ENCODE measurements around the gene TBC1D20.

The TBC1D20 gene

GRCh38 chr20:419556-420165 lies 42.7 kb downstream of the TBC1D20 start:
- H3K4me3 ChIP-seq (ENCODE audit: control insufficient read depth, low read depth, low read length), result no peak overlapping the region
- DNase-seq (ENCODE audit: low read depth), result no peak
- no peak for TF ChIP-seq CTCF (IDR thresholded peaks at IDR 0.05; ENCODE audit: control insufficient read depth, insufficient read depth, low read depth, low read length, missing control alignments)

- H3K4me3 ChIP-seq (ENCODE audit: control insufficient read depth, low read depth, low read length), result no peak overlapping the region
- DNase-seq (ENCODE audit: low read depth), result no peak
- TF ChIP-seq CTCF (IDR thresholded peaks at IDR 0.05; ENCODE audit: control insufficient read depth, insufficient read depth, low read depth, low read length, missing control alignments), result no peak
These were observed 43.4 kb downstream of the TBC1D20 start for GRCh38 chr20:418858-419365.

- no peak for TF ChIP-seq CTCF (IDR thresholded peaks at IDR 0.05; ENCODE audit: control insufficient read depth, insufficient read depth, low read depth, low read length, missing control alignments)
- no peak for DNase-seq (ENCODE audit: low read depth)
- H3K4me3 ChIP-seq (ENCODE audit: control insufficient read depth, low read depth, low read length), result no peak overlapping the region
These were observed 44.5 kb downstream of the TBC1D20 start for GRCh38 chr20:417801-418342.

GRCh38 chr20:416950-417800 lies 45.2 kb downstream of the TBC1D20 start:
- TF ChIP-seq CTCF (IDR thresholded peaks at IDR 0.05; ENCODE audit: control insufficient read depth, insufficient read depth, low read depth, low read length, missing control alignments), result no peak
- no peak overlapping the region for H3K4me3 ChIP-seq (ENCODE audit: control insufficient read depth, low read depth, low read length)
- DNase-seq (ENCODE audit: low read depth), result no peak

GRCh38 chr20:415820-416322 lies 46.5 kb downstream of the TBC1D20 start:
- H3K4me3 ChIP-seq (ENCODE audit: control insufficient read depth, low read depth, low read length), result no peak overlapping the region
- TF ChIP-seq CTCF (IDR thresholded peaks at IDR 0.05; ENCODE audit: control insufficient read depth, insufficient read depth, low read depth, low read length, missing control alignments), result no peak
- DNase-seq (ENCODE audit: low read depth), result no peak

GRCh38 chr20:414161-414560 lies 48.2 kb downstream of the TBC1D20 start:
- TF ChIP-seq CTCF (IDR thresholded peaks at IDR 0.05; ENCODE audit: control insufficient read depth, insufficient read depth, low read depth, low read length, missing control alignments), result no peak
- no peak for DNase-seq (ENCODE audit: low read depth)
- no peak overlapping the region for H3K4me3 ChIP-seq (ENCODE audit: control insufficient read depth, low read depth, low read length)
